ENCODE data around the gene SLC48A1.

The SLC48A1 gene

DNA sequence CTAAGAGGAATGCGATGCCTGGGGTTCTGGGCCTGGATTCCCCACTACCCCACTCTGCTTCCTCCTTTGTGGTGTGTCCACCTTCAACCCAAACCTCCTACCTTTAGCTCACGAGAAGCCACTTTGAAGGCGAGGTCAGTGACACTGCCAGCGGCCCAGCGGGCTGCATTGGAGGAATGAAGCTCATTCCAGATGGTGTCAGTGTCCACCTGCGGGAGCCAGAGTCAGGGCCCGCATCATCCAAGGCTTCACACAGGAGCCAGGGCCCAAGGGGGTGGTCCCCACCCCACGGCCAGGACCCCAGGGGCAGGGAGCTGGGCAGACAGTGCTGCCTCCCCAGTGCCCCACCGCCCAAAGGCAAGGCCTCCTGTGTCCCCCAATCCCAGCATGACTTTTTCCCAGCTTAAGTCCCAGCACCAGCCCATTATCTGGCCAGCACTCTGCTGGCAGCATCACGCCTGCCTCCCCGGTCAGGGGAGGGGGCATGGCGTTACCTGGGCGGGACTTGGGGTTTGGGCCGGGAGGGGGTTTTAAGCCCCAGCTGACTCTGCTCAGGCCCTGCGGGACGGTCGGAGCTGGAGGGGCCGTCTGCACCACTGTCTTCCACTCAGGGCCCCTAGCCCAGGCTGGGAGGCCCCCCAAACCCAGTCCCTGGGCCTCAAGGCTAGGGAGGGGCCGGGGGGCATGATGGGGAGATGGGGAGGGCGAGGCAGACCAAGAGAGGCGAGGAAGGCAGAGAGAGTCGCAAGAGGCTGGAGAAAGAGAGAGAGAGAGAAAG lies 16.9 kb downstream of the SLC48A1 start:
- DNase-seq (ENCODE audit: low read depth in 2 of 2, low spot score in 1 of 2), result no peak

DNA sequence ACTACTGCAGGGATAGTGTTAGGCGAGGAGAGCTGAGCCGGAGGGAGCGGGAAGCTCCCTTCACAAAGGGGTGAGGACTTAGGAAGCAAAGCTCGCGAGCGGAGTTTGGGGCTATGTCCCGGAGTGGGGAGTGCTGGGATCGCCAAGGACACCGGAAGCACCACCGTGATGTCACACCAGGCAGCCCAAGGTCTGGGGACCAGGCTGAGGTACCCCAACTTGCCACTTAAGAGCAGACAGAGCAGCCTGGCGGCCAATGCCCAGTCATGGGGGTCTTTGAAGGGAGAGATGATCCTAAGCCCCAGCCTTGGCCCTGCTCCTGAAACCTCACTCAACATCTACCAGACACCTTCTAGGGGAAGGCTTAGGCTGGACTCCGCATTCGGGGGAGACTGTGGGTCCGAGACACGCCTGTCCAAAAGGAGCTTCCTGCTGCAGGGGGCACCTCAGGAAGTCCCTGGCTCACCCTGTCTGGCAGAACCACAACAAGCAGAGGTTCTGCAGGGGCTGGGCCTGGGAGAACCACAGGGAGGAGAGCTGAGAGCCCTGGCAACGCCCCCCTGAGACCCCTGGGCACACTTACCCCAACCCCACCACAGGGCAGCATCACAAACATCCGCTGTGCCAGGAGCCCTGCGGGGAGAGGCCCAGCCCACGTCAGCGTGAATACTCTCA lies 17.8 kb downstream of the SLC48A1 start:
- DNase-seq (ENCODE audit: low read depth in 2 of 2, low spot score in 1 of 2), result no peak

DNA sequence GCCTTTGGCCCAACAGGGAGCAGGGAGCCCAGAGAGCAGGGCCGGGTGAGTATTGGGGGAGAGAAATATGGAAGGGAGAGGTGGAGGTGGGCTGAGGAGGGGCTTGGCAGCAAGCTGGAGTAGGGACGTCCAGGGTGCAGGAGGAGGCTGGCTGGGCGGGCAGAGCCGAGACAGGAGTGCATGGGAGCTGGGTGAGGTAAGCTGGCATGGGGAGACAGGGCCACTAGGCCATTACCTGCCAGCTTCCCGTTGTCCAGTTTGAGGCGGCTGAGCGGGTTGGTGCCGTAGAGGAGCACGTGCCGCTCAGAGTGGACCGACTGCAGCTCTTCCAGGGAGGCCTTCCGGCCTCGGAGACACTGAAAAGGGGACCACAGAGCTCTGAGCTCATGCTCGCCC lies 18.3 kb downstream of the SLC48A1 start:
- DNase-seq (ENCODE audit: low read depth in 2 of 2, low spot score in 1 of 2), result no peak

DNA sequence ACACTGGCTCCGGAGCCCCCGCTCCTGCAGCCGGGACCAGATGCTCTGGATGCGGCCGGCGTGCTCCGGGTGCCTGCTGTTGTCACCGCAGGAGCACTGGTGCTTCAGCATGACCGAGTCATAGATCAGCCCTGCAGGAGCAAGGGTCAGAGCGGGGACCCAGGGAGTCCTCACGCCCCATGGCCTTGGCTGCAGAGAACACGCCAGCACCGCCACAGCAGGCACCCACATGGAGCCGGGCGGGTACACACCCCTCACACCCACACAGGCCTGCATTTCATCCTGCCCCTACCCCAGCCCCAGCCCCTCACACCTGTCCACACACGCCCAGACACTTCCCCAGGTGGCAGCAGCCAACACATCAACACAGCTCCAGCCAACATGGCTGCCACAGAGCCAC lies 18.8 kb downstream of the SLC48A1 start:
- DNase-seq (ENCODE audit: low read depth in 2 of 2, low spot score in 1 of 2), result no peak

DNA sequence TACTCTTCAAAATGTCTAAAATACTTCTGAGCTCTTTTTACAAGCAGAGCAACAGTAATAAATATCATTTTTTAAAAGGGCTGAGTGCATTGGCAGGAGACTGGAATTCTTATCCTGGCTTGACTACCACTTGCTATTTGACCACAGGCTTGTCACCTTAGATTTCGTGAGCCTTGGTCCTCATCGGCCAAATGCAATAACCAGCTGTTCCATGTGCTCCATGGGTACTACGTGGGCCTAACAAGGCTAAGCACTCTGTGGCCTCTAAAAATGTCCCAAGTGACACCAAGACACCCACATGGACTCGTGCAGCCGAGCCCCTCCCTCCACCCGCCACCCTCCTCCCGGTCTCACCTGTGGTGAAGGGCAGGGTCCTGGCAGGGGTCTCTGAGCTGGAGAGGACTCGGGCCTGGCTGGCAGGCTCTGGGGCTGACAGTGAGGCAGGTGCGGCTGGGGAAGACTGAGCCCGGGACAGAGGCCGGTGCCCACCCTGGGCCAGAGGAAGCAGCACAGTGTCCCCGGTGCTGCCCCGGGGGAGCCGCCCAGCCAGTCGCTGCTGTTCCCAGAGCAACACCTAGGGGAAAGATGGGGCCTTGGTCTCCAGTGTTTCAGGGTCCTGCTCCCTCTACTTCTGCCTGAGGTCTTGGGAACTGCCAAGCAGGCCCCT lies 20.1 kb downstream of the SLC48A1 start:
- no peak for DNase-seq (ENCODE audit: low read depth in 2 of 2, low spot score in 1 of 2)

DNA sequence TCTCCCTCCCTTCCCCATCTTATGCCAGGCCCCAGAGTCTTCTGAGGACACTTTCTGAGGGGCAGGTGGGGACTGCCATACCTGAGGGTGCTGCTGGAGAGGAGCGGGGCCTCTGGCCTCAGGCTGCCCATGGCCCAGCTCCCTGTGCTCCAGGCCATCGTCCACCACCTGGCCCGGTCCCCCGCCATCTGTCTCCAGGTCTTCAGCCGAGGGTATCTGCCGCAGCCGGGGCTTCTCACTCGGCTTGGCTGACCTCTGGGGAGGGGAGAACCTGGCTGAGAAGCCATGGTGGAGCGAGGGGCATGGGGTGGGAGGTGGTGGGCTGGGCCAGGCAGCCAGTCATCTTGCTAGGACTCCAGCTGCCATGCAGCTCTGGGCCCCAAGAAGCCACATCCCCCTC lies 21.6 kb downstream of the SLC48A1 start:
- DNase-seq (ENCODE audit: low read depth in 2 of 2, low spot score in 1 of 2), result no peak

DNA sequence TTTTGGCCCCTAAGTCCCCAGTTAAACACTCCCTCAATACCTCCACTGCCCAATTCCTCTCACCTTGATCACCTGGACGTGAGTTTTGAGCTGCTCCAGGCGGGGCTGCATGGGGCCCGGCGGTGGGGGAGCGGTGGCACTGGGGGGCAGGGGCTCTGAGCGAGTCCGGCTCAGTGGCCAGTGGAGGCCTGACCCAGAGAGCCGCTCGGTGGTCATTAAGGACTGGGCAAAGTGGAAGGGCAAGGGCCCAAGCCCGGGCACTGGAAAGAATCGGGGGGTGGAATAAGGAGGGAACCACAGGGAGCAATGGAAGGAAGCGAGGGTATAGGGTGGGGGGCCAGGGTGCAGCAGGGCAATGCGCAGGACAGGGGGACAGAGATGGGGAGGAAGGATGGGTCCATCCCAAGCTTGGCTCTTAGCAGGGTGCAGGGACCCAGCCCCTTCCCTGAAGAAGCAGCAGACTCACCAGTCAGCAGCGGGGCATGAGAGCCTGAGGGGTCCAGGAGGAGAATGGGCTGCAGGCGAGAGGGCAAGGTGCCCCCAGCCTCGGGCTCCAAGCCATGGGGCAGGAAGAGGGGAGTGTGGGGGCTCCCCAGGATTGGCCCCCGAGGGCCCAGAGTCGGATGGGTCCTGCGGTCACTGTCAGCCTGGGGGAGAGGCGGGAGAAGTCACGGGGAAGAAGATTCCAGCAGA lies 22.2 kb downstream of the SLC48A1 start:
- no peak for DNase-seq (ENCODE audit: low read depth in 2 of 2, low spot score in 1 of 2)

DNA sequence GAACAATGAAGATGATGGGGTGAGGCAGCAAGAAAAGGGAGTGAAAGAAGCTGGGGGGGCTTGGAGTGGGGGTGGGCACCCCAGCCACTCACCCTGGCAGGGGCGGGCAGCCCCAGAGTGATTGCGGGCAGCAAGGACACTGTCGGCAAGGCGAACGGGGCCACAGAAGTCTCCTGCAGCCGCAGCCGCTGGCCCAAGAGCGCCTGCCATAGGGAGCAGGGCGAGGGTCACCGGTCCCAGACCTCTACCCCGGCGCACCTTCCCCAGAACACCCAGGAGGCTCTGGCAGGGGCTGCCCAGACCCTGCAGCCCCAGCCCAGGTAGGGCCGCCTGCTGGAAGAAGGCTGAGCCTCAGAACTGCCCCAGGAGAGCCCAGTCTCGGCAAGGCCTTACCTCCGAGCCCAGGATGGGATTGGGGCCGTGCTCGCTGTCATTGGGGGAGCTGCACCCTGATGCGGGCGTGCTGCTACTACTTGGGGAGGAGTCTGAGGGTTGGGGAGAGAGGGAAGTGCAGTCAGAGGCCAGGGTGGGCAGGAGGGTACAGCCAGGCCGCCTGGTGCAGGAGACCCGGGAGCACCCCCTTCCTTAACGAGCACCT lies 22.9 kb downstream of the SLC48A1 start:
- DNase-seq (ENCODE audit: low read depth in 2 of 2, low spot score in 1 of 2), result no peak

DNA sequence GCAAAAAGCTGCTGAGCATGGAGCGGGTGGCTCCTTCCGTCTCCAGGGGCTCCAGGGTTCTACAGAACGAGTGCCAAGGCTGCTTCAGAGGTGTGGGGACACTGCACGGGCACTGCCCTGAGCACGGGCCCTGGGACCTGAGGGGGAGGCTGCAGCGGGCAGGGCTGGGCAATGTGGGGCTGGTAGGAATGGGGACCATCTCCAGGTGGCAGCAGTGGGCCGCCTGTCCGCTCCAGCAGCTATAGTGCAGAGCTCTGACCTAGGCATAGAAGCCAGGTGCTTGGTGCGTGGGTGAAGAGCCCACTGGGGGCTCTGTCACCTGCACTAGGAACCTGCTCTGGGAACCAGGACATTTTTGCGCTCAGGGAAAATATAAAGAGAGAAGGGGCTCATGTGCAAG lies 24.4 kb downstream of the SLC48A1 start:
- DNase-seq (ENCODE audit: low read depth in 2 of 2, low spot score in 1 of 2), result no peak

DNA sequence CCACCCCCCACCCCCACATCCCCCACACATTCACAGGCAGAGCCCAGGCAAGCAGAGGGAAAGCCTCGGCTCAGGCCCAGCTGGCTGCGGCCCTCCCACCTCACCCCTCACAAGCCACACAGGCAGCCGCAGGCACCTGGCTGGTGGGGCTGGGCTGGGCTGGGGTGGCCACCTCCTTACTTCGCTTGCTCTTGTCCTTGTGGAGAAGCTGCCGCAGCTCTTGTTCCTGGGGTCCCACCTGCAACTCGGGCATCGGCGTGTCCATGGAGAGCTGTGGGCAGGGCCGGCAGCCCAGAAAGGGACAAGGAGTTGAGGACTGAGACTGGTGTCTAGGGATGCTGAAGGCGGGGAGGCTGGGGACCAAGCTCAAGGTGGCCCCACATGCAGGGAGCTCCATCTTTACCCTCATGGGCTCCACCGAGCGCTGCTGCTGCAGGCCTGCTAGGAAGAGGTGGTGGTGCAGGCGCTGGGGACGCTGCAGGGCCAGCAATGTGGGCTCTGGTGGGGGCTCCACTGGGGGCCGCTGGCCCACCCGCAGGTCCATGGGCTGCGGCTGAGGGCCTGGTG lies 25.4 kb downstream of the SLC48A1 start:
- DNase-seq (ENCODE audit: low read depth in 2 of 2, low spot score in 1 of 2), result no peak

DNA sequence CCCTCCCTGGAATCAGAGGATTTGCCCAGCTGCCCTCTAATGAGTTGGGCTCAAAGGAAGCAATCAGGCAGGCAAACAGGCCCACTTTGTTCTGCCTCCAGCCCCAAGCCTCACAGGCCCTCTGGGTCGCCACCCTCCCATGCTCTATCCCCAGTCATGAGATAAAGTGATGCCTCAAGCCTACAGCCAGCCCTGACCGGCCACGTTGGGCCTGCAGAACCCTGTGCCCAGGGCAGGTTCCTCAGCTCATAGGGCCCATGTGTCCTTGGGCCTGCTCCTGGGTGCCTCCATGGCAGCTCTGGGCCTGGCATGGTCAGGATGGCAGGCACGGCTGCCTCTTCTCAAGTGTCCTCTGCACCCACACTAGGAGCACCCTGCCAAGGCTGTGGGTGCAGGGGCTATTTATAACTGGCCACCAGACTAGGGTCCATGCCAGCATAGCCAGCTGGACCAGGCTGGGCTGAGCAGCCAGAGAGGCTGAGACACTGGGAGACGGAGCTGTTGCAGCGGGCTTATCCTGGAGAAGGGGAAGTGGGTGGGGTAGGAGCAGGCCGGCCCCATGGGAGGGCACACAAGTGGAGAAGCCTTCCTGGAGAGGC lies 26.4 kb downstream of the SLC48A1 start:
- DNase-seq (ENCODE audit: low read depth in 2 of 2, low spot score in 1 of 2), result no peak

DNA sequence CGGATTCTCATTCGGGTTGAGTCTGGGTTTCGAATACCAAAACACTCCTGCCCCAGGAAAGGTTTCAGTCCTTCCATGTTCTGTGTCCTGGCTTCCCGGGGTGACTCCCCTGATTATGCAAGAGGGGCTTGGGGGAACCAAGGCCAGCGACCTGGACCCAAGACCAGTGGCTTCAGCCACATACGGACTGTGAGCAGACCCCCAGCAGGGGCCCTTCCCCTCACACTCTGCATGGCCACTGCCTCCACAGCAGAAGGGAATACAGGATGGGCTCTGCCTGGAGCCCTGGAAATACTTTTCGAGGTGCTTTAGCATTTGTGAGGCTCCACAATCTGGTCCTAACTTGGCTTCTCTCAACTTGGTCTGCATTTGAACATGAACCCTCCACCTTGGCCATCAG lies 27.5 kb downstream of the SLC48A1 start:
- DNase-seq (ENCODE audit: low read depth in 2 of 2, low spot score in 1 of 2), result no peak

DNA sequence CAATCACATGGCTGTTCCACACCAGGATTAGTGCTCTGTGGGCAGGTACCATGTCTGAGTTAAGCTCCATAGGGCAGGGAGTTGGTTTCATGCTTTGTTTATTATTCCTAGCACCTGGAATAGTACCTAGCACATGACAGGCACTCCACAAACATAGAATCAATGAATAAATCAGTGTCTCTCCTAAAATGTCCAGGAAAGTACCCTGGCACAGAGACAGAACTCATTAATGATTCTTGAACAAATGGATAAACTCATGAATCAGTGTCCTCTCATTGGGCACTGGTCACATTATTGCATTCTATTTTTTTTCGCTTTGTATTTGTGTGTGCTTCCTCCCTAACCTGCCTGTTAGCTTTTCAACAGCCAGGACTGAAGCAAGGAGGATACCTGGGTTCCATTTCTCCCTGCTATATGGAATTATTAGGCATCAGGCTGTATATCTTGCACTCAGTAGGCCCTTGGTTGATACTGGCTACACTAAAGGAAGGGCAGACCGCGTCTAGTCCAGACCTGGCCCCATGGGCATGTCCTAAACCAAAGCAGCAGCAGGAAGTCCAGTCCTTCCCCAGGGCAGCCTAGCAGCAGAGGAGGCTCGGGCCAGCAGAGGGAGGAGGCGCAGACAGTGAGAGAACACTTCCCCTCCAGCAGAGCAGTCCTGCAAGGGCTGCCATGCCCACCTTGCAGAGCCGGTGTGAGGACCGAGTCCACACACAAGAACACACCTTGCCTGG lies 28.3 kb downstream of the SLC48A1 start:
- no peak for DNase-seq (ENCODE audit: low read depth in 2 of 2, low spot score in 1 of 2)

DNA sequence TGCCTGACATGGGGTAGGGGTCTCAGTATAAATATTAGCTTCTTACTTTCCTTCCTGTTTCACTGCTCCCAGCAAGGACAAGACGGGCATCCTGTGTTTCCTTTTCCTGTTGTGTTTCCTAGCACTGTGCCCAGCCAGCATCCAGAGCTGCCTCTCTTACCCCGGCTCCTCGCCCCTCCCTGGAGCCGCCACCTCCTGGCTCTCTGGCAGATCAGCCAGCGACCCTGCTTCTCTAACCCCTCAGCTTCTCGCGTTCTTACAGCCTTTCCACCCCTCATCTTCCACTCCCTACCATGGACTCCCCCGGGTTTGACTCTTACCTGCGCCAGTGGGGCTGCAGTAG lies 28.8 kb downstream of the SLC48A1 start:
- no peak for DNase-seq (ENCODE audit: low read depth in 2 of 2, low spot score in 1 of 2)

DNA sequence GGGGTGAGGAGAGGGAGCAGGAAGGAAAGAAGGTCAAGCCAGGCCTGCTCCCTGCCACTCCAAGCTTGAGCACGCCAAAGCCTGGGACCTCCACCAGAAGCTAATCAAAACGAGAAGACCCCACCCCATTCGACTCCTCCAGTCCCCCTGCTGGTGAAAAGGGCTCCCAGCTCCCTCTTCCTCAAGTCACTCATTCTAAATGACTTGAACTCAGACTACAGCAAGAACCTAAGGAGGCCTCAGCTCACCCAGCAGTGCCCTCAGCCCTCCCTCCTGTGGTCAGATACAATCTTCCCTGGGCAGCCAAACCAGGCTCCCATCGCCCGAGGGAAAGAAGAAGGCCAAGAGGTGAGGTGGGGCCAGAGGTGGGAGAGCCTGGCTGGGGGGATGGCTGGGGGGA lies 29.3 kb downstream of the SLC48A1 start:
- DNase-seq (ENCODE audit: low read depth in 2 of 2, low spot score in 1 of 2), result no peak

DNA sequence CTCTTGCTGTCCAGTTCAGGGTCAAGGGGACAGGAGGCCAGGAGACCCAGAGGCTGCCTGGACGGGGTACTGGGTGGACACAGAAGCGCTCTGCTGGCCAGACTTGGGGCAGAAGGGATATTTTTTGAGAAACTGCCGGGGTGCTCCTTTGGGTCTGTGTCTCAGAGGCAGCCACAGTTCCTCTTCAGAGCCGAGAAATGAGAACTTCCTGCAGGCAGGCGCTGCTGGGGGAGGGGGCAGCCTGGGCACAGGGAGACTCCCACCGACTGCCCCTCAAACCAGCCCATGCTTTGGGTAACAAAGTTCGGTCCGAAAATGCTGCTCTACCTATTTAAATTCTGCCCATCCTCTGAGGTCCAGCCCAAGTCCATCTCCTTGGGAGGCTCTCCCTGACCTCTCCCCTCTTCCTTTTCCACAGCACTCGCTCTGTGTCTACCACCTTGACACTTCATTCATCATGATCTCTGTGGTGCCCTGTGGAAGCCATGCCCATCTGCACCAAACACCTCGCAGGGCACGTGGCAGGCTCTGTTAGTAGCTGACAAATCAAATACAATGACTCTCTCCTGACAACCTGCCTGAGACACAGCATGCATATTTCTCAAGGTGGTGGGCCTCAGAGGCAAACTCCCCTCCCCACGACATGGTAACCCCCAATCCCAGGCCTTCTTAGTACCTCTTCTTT lies 30.3 kb downstream of the SLC48A1 start:
- DNase-seq (ENCODE audit: low read depth in 2 of 2, low spot score in 1 of 2), result no peak

DNA sequence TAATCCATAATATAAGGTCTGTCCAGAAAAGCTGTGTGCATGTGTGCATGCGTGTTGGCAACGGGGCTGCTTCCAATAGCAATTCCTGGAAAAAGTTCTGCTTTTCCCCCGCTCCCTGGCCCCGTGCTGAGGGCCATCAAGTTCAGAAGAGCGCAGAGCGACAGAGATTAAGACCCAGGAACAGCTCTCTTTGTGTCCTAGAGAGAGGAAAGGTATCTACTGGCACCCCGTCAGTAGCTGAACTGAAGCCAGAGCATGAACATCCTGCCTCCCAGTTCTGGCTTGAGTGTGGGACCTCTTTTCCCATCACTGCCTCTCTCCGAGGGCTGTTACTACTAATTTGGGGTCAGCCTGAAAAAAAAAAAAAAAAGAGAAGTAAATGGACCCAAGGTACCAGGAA lies 31.1 kb downstream of the SLC48A1 start:
- DNase-seq (ENCODE audit: low read depth in 2 of 2, low spot score in 1 of 2), result no peak

DNA sequence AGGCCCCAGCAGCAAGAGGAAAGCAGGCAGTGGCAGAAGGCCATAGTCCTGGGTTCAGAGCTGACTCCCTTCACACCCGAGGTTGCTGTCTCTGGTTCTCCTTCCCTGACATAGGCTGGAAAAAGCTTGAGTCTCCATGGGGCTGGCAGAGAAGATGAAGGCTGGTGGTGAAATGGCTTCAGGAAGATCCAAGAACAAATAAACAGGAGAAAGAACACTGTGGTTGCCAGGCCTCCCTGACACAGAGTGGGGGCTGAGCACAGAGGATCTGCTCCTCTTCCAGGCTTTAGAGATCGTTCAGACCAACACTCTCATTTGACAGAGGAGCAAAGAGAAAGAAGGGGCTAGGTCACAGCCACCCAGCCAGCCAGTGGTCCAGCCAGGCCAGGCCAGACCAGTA lies 32.4 kb downstream of the SLC48A1 start:
- no peak for DNase-seq (ENCODE audit: low read depth in 2 of 2, low spot score in 1 of 2)

DNA sequence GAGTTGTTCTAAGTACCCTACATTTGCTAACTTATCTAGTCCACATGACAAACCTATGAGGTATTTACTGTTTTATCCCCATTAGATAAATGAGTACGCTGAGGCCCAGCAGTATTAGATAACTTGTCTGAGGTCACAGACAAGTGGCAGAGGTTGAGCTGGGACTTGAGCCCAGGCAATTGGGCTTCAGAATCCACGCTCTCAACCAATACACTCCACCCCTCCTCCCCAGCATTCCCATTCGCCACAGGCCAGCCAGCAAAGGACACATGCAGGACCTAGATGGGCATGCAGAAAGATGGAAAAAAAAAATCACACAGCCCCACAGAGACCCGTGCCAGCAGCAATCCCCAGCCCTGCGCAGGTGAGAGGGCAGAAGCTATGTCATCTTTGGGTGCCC lies 34.3 kb downstream of the SLC48A1 start:
- no peak for DNase-seq (ENCODE audit: low read depth in 2 of 2, low spot score in 1 of 2)

DNA sequence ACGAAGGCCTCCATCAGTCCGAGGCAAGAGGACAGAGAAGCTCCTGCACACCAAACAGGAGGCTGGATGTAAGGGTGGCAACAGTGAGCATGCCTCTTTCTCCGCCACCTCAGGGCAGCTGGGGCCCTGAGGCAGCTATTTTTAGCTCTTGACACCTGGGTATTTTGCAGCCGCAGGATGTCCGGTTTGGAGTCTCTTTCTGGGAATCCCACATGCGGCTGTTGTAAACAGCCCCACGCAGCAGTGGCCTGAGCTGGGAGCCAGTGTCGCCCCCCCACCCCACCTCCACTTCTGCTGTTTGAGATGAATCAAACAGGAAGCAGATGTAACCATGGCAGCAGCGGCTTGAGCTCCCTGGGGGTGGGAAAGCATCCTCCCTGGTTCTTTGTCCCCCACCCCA lies 35.0 kb downstream of the SLC48A1 start:
- DNase-seq (ENCODE audit: low read depth in 2 of 2, low spot score in 1 of 2), result peak; percentile 56 to 60

All from stimulated activated CD8-positive, alpha-beta memory T cell treated with anti-CD3 and anti-CD28 coated beads, Interleukin-4, amount 100 ng/mL, for 1 hour (primary cell).